ENCODE data around the gene GSTM5.
"Not testable (repeated sequence)": the region's sequence is repeated elsewhere in the genome, so short reads cannot be mapped to it uniquely, and the experiment has no call there.

DNA sequence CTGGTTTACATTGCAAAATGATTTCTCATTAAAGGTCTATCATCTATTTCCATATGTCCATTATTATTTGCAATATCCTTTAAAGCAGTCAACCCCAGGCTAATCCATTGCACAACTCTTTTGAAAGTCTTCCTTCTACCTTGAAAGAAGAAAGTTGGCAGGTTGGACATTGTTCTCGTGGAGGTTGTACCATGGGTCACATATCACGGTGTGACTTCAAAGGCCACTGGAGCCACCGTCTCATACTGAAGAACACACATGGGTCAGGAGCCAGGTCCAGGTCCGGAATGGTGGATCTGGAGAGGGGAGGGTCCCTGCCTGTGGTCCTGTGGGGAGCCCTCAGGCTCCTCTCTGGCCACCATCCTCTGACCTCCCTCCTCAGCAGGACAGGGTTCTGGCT, 26.2 kb upstream of the GSTM5 start:
- TF ChIP-seq, protein P1, sequence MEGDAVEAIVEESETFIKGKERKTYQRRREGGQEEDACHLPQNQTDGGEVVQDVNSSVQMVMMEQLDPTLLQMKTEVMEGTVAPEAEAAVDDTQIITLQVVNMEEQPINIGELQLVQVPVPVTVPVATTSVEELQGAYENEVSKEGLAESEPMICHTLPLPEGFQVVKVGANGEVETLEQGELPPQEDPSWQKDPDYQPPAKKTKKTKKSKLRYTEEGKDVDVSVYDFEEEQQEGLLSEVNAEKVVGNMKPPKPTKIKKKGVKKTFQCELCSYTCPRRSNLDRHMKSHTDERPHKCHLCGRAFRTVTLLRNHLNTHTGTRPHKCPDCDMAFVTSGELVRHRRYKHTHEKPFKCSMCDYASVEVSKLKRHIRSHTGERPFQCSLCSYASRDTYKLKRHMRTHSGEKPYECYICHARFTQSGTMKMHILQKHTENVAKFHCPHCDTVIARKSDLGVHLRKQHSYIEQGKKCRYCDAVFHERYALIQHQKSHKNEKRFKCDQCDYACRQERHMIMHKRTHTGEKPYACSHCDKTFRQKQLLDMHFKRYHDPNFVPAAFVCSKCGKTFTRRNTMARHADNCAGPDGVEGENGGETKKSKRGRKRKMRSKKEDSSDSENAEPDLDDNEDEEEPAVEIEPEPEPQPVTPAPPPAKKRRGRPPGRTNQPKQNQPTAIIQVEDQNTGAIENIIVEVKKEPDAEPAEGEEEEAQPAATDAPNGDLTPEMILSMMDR (IDR thresholded peaks at IDR 0.05; ENCODE audit: insufficient read depth, low read length): not testable (repeated sequence)
- not testable (repeated sequence) for TF ChIP-seq SPI1 (IDR thresholded peaks at IDR 0.05; ENCODE audit: borderline replicate concordance, low read depth)
